SK-N-SH treated with all-trans-retinoic acid at 6 μM for 48 hours (cell line): Measurements from ENCODE around the gene SLC22A23.

Source experiments
- ATAC-seq: fragments of 200-7000 bp; cut with Tn5 transposase; 3 replicates; pipeline ENCODE4 v1.9.1; 2020; ENCODE audit warnings: mild to moderate bottlenecking, moderate library complexity
- ARNTL ChIP-seq: fragments of 450-650 bp; formaldehyde crosslinking; IDR thresholded peaks from 2 replicates; pipeline ENCODE4 v1.5.0; 2020; ENCODE audit warnings: low read depth, mild to moderate bottlenecking, moderate library complexity, borderline replicate concordance
- BACH2 ChIP-seq: fragments of 250-450 bp; sonication (Bioruptor Pico); IDR thresholded peaks from 2 replicates; pipeline ENCODE4 v1.9.0; 2021; ENCODE audit warnings: mild to moderate bottlenecking, borderline replicate concordance
- CSDC2 ChIP-seq: fragments of 250-450 bp; sonication (Bioruptor Pico); IDR thresholded peaks from 2 replicates; pipeline ENCODE4 v1.5.0; 2020; ENCODE audit warnings: mild to moderate bottlenecking, moderate library complexity
- CSRNP3 ChIP-seq: fragments of 250-450 bp; sonication (Bioruptor Pico); IDR thresholded peaks from 2 replicates; pipeline ENCODE4 v1.5.1; 2021; ENCODE audit warnings: mild to moderate bottlenecking, moderate library complexity
- ESRRG ChIP-seq: fragments of 250-450 bp; sonication (Bioruptor Pico); IDR thresholded peaks from 2 replicates; pipeline ENCODE4 v1.6.1; 2021; ENCODE audit warnings: mild to moderate bottlenecking
- GLIS3 ChIP-seq: fragments of 250-450 bp; sonication (Bioruptor Pico); IDR thresholded peaks from 2 replicates; pipeline ENCODE4 v1.5.0; 2020; ENCODE audit warnings: mild to moderate bottlenecking, moderate library complexity
- ISL1 ChIP-seq: fragments of 250-450 bp; sonication (Bioruptor Pico); IDR thresholded peaks from 2 replicates; pipeline ENCODE4 v2.1.2; 2022; ENCODE audit warnings: mild to moderate bottlenecking, moderate library complexity
- OSR1 ChIP-seq: fragments of 250-450 bp; sonication (Bioruptor Pico); IDR thresholded peaks from 2 replicates; pipeline ENCODE4 v1.8.0; 2022; ENCODE audit warnings: moderate library complexity, mild to moderate bottlenecking, inconsistent platforms
- POU6F1 ChIP-seq: fragments of 250-450 bp; sonication (Bioruptor Pico); IDR thresholded peaks from 2 replicates; pipeline ENCODE4 v1.8.0; 2021; ENCODE audit warnings: low read depth, mild to moderate bottlenecking, moderate library complexity, borderline replicate concordance
- PPARA ChIP-seq: fragments of 250-450 bp; sonication (Bioruptor Pico); IDR thresholded peaks from 2 replicates; pipeline ENCODE4 v1.5.0; 2020; ENCODE audit warnings: mild to moderate bottlenecking, borderline replicate concordance
- RARB ChIP-seq: fragments of 250-450 bp; sonication (Bioruptor Pico); IDR thresholded peaks from 2 replicates; pipeline ENCODE4 v1.8.0; 2021; ENCODE audit warnings: mild to moderate bottlenecking, moderate library complexity
- TCF4 ChIP-seq: fragments of 250-450 bp; sonication (Bioruptor Pico); IDR thresholded peaks from 2 replicates; pipeline ENCODE4 v1.8.0; 2021; ENCODE audit warnings: mild to moderate bottlenecking, moderate library complexity, borderline replicate concordance
- TSHZ2 ChIP-seq: fragments of 250-450 bp; sonication (Bioruptor Pico); IDR thresholded peaks from 2 replicates; pipeline ENCODE4 v1.5.0; 2020; ENCODE audit warnings: mild to moderate bottlenecking, moderate library complexity
- ZC3H10 ChIP-seq: fragments of 250-450 bp; sonication (Bioruptor Pico); IDR thresholded peaks from 2 replicates; pipeline ENCODE4 v1.5.1; 2021; ENCODE audit warnings: mild to moderate bottlenecking, moderate library complexity
- ZFP3 ChIP-seq: fragments of 250-450 bp; sonication (Bioruptor Pico); IDR thresholded peaks from 2 replicates; pipeline ENCODE4 v1.5.0; 2020; ENCODE audit warnings: mild to moderate bottlenecking, moderate library complexity
- ZFP30 ChIP-seq: fragments of 450-650 bp; formaldehyde crosslinking; IDR thresholded peaks from 2 replicates; pipeline ENCODE4 v1.5.0; 2022; ENCODE audit warnings: mild to moderate bottlenecking, moderate library complexity
- ZNF565 ChIP-seq: fragments of 450-650 bp; formaldehyde crosslinking; conservative IDR thresholded peaks from 2 replicates; pipeline ENCODE4 v1.5.0; 2020; ENCODE audit warnings: low read depth, mild to moderate bottlenecking, moderate library complexity
- ZNF70 ChIP-seq: fragments of 450-650 bp; formaldehyde crosslinking; IDR thresholded peaks from 2 replicates; pipeline ENCODE4 v1.5.0; 2020; ENCODE audit warnings: mild to moderate bottlenecking, moderate library complexity
- ZNF8 ChIP-seq: fragments of 450-650 bp; formaldehyde crosslinking; IDR thresholded peaks from 2 replicates; pipeline ENCODE4 v1.5.0; 2020; ENCODE audit warnings: mild to moderate bottlenecking, moderate library complexity

The SLC22A23 gene

GRCh38 chr6:3258720-3259490, 197.9 kb downstream of the SLC22A23 start, which contains the start of gene PSMG4:
Gene PSMG4 (plus strand): TSS chr6:3258947. CDS start chr6:3259023, 76 bp downstream.
- peak; percentile 94 for ATAC-seq
- TF ChIP-seq CSDC2 (CRISPR knock-in tag) (no peak), OSR1 (CRISPR knock-in tag) (no peak), ESRRG (CRISPR knock-in tag) (no peak), GLIS3 (CRISPR knock-in tag) (no peak)

- ATAC-seq = no peak
- TF ChIP-seq GLIS3 (CRISPR knock-in tag) (no peak), TSHZ2 (CRISPR knock-in tag) (no peak), CSRNP3 (CRISPR knock-in tag) (no peak), POU6F1 (CRISPR knock-in tag) (no peak), ARNTL (CRISPR knock-in tag) (no peak), ZFP3 (CRISPR knock-in tag) (no peak), OSR1 (CRISPR knock-in tag) (no peak), ZFP30 (CRISPR knock-in tag) (no peak), RARB (CRISPR knock-in tag) (no peak), BACH2 (no peak), ZNF8 (CRISPR knock-in tag) (no peak), ZC3H10 (CRISPR knock-in tag) (no peak)
Observed at GRCh38 chr6:3258201-3258600, 198.6 kb downstream of the SLC22A23 start.

- no peak for TF ChIP-seq GLIS3 (CRISPR knock-in tag)
- no peak for TF ChIP-seq TCF4 (CRISPR knock-in tag)
- TF ChIP-seq ZNF565 (CRISPR knock-in tag) = no peak
- TF ChIP-seq CSRNP3 (CRISPR knock-in tag) = no peak
- TF ChIP-seq ZNF70 = no peak
- TF ChIP-seq ZNF8 (CRISPR knock-in tag) = no peak
- no peak for TF ChIP-seq ZC3H10 (CRISPR knock-in tag)
- ATAC-seq = no peak
Observed at GRCh38 chr6:3253597-3253961, 203.3 kb downstream of the SLC22A23 start.

GRCh38 chr6:3252861-3253596, 203.8 kb downstream of the SLC22A23 start:
- TF ChIP-seq ZFP30 (CRISPR knock-in tag) (no peak), BACH2 (no peak), RARB (CRISPR knock-in tag) (no peak), PPARA (no peak), ESRRG (CRISPR knock-in tag) (no peak), OSR1 (CRISPR knock-in tag) (no peak), ZFP3 (CRISPR knock-in tag) (no peak), ZNF565 (CRISPR knock-in tag) (no peak), ISL1 (CRISPR knock-in tag) (no peak)
- ATAC-seq = no peak
